Skeletal muscle tissue (tissue), 4 donors: Measurements from ENCODE around the gene SLC12A2. TPM values are rescaled to one million over a fixed set of nuclear protein-coding genes. Genes with fewer than 3 reads are reported as not detected.

Experiments
- H3K27ac ChIP-seq: one replicate; pipeline ENCODE4 v1.7.0; 2013; ENCODE audit warnings: mild to moderate bottlenecking, low read depth, low read length, inconsistent platforms
- H3K27me3 ChIP-seq, 3 donors: one replicate each; pipeline ENCODE4 v1.7.0; 2013; ENCODE audit warnings: low read length in 3 of 3; ENCODE audit not compliant: control insufficient read depth in 3 of 3, insufficient read depth in 3 of 3
- H3K36me3 ChIP-seq, 3 donors: one replicate each; pipeline ENCODE4 v1.7.0; 2013; ENCODE audit warnings: low read length in 3 of 3; ENCODE audit not compliant: control insufficient read depth in 3 of 3, insufficient read depth in 3 of 3
- H3K4me1 ChIP-seq, 3 donors: one replicate each; pipeline ENCODE4 v1.7.0; 2013; ENCODE audit warnings: low read length in 3 of 3, mild to moderate bottlenecking in 3 of 3; ENCODE audit not compliant: control insufficient read depth in 3 of 3, insufficient read depth in 3 of 3
- H3K4me3 ChIP-seq, 3 donors: one replicate each; pipeline ENCODE4 v1.7.0; 2013; ENCODE audit warnings: low read length in 3 of 3
- H3K9ac ChIP-seq, 3 donors: one replicate each; pipeline ENCODE4 v1.7.0; 2013; ENCODE audit warnings: low read length in 3 of 3, mild to moderate bottlenecking in 3 of 3, moderate library complexity in 2 of 3, low read depth in 1 of 3
- H3K9me3 ChIP-seq, 3 donors: one replicate each; pipeline ENCODE4 v1.7.0; 2013; ENCODE audit warnings: low read length in 3 of 3; ENCODE audit not compliant: control insufficient read depth in 3 of 3
- total RNA-seq: library from RNA; depleted of rRNA; stranded (reverse); fragments of >200 nt; gene quantifications from one replicate; pipeline ENCODE4 v1.2.3, GENCODE V29; 2014
- donor health status: Osteomylitis.

Gene SLC12A2
- total RNA-seq, 1 donor from 2014 or later: 24.5 TPM

DNA sequence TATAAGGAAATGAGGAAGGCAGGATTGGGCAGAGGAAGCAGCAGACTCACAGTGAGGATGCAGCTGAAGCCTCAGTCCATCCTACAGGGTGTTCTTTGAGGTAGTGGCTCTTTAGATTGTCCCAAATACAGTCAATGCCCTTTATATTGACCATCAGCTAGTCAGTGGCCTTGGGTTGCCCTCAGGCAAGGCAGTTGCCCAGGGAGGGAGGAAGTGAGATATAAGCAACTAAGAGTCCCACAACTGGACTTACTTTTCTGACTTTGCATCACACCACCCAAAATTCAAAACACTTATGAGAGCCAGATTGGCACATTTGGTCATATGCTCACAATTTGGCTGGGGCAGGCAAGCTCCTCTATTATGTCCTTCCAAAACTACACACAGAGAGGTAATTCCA, 9.4 kb upstream of the SLC12A2 start:
- no peaks in the 10 kb centered on the region for H3K27me3 ChIP-seq
- peaks cover 0 to 3% (median 0%) of the 10 kb centered on the region in 3 donors for H3K4me1 ChIP-seq
- no peak overlapping the region for H3K9ac ChIP-seq
- H3K27ac ChIP-seq: no peak overlapping the region
- peaks cover 0 to 3% (median 0%) of the 10 kb centered on the region in 3 donors for H3K36me3 ChIP-seq
- H3K9me3 ChIP-seq: no peaks in the 10 kb centered on the region
- no peak overlapping the region for H3K4me3 ChIP-seq

- H3K4me1 ChIP-seq: peaks cover 0 to 4% (median 0%) of the 10 kb centered on the region in 3 donors
- no peak overlapping the region for H3K4me3 ChIP-seq
- no peaks in the 10 kb centered on the region for H3K9me3 ChIP-seq
- H3K27ac ChIP-seq: no peak overlapping the region
- no peak overlapping the region for H3K9ac ChIP-seq
- peaks cover 0 to 3% (median 0%) of the 10 kb centered on the region in 3 donors for H3K36me3 ChIP-seq
- H3K27me3 ChIP-seq: no peaks in the 10 kb centered on the region
These were observed 8.6 kb upstream of the SLC12A2 start for GRCh38 chr5:128074953-128075352.

DNA sequence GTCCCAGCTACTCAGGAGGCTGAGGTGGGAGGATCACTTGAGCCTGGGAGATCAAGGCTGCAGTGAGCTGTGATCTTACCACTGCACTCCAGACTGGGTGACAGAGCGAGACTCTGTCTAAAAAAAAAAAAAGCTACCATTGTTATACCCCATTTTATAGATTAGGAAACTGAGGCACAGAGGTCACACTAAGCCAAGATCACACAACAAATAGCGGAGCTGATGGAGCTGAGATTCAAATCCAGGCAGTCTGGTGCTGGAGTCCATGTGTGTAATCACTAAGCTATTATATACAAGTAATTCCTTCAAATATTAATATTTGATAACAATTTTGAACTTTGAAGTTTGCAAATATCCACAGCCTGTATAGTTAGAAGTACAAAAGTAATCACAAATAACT, 6.0 kb upstream of the SLC12A2 start:
- Histone ChIP-seq H3K9me3 (no peaks in the 10 kb centered on the region), H3K9ac (no peak overlapping the region), H3K27ac (no peak overlapping the region), H3K4me1 (peaks cover 2 to 12% (median 5%) of the 10 kb centered on the region in 3 donors), H3K36me3 (peaks cover 0 to 3% (median 0%) of the 10 kb centered on the region in 3 donors), H3K4me3 (no peak overlapping the region), H3K27me3 (no peaks in the 10 kb centered on the region)

GRCh38 chr5:128081111-128081851, 2.3 kb upstream of the SLC12A2 start:
- Histone ChIP-seq H3K4me3 (no peak overlapping the region), H3K4me1 (peaks cover 6 to 14% (median 13%) of the 10 kb centered on the region in 3 donors), H3K36me3 (no peaks in the 10 kb centered on the region), H3K27me3 (no peaks in the 10 kb centered on the region), H3K9me3 (no peaks in the 10 kb centered on the region), H3K9ac (no peak overlapping the region), H3K27ac (no peak overlapping the region)

DNA sequence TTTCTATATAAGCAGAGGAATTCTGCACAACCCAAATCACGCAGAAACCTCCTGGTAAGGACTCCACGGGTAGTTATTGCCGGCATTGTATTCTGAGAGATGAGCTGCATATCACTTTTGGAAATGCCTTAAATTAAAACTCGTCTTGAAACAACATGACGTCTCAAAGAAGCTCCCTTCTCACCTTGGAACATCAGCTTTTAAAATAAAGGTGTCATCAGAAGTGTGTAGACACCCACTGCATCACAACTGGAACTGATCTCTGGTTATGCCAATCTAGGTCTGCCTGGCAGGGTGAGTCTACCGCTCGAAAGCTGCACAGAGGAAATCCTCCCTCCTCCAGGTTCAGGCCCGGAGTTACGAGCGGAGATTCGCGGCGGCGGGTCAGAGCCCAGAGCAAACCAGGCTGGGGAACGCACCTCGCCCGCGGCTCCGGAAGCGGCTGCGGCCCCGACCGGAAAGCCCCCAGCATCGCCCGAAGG, 974 bp upstream of the SLC12A2 start:
- Histone ChIP-seq H3K9ac (peak overlapping the region; percentile 81 to 93 (median 88)), H3K4me3 (peak overlapping the region; percentile 83 to 93 (median 87)), H3K27ac (peak overlapping the region; percentile 87), H3K27me3 (no peaks in the 10 kb centered on the region), H3K9me3 (no peaks in the 10 kb centered on the region), H3K4me1 (peaks cover 8 to 16% (median 14%) of the 10 kb centered on the region in 3 donors), H3K36me3 (no peaks in the 10 kb centered on the region)

DNA sequence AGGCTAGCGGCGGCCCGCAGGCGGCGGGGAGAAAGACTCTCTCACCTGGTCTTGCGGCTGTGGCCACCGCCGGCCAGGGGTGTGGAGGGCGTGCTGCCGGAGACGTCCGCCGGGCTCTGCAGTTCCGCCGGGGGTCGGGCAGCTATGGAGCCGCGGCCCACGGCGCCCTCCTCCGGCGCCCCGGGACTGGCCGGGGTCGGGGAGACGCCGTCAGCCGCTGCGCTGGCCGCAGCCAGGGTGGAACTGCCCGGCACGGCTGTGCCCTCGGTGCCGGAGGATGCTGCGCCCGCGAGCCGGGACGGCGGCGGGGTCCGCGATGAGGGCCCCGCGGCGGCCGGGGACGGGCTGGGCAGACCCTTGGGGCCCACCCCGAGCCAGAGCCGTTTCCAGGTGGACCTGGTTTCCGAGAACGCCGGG, 253 bp downstream of the SLC12A2 start:
- Histone ChIP-seq H3K36me3 (no peaks in the 10 kb centered on the region), H3K9ac (peak overlapping the region; percentile 55 to 88 (median 55)), H3K27ac (peak overlapping the region; percentile 87), H3K4me1 (peaks cover 8 to 17% (median 14%) of the 10 kb centered on the region in 3 donors), H3K9me3 (no peaks in the 10 kb centered on the region), H3K4me3 (peak overlapping the region; percentile 38 to 93 (median 88)), H3K27me3 (no peaks in the 10 kb centered on the region)

GRCh38 chr5:128084228-128085167, 932 bp downstream of the SLC12A2 start:
- Histone ChIP-seq H3K4me3 (peak overlapping the region; percentile 88 to 93 (median 91)), H3K9me3 (no peaks in the 10 kb centered on the region), H3K36me3 (no peaks in the 10 kb centered on the region), H3K9ac (peak overlapping the region; percentile 78 to 89 (median 88)), H3K27ac (peak overlapping the region; percentile 1), H3K4me1 (peaks cover 8 to 17% (median 10%) of the 10 kb centered on the region in 3 donors), H3K27me3 (no peaks in the 10 kb centered on the region)

GRCh38 chr5:128085413-128085812, 1.8 kb downstream of the SLC12A2 start:
- H3K4me1 ChIP-seq: peaks cover 8 to 18% (median 13%) of the 10 kb centered on the region in 3 donors
- no peaks in the 10 kb centered on the region for H3K27me3 ChIP-seq
- no peaks in the 10 kb centered on the region for H3K36me3 ChIP-seq
- no peak overlapping the region for H3K27ac ChIP-seq
- H3K9me3 ChIP-seq: no peaks in the 10 kb centered on the region
- peak overlapping the region; percentile 78 to 89 (median 88) for H3K9ac ChIP-seq
- peak overlapping the region; percentile 88 to 93 (median 91) for H3K4me3 ChIP-seq

DNA sequence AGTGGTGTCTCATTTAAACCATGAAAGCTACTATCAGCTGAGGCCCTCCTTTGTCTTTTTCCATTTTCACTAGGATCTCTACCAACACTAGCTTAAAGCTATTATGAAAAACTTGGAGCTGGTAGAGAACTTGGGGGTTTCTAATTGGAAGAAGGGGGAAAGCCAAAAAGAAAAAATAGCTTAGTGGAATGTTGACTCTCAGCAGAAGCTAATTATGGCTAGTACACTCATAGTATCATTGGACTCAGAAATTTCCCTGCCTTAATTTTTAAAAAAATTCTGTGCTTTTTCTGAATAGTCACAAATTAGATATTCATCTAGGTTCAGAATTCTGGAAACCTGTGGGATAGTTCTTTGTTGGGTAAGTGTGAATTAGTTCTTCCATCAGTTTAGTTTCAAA, 8.0 kb downstream of the SLC12A2 start:
- Histone ChIP-seq H3K4me1 (peaks cover 6 to 16% (median 8%) of the 10 kb centered on the region in 3 donors), H3K27ac (no peak overlapping the region), H3K9ac (no peak overlapping the region)

More for the DNA sequence above, 8.0 kb downstream of the SLC12A2 start:
- no peaks in the 10 kb centered on the region for H3K9me3 ChIP-seq
- H3K27me3 ChIP-seq: no peaks in the 10 kb centered on the region
- H3K4me3 ChIP-seq: no peak overlapping the region
- no peaks in the 10 kb centered on the region for H3K36me3 ChIP-seq
